ENCODE measurements around the gene TMEM250. TPM values are rescaled to one million over a fixed set of nuclear protein-coding genes. Genes with fewer than 3 reads are reported as not detected.
"Not testable (repeated sequence)": the region's sequence is repeated elsewhere in the genome, so short reads cannot be mapped to it uniquely, and the experiment has no call there.

The TMEM250 gene
- total RNA-seq, 1 experiment from 2014 or later, result 37.5 TPM

- CTCF ChIA-PET, result no interaction called here
- no peaks in the 10 kb centered on the region for H3K9me3 ChIP-seq (ENCODE audit: control insufficient read depth in 1 of 2, insufficient read depth in 1 of 2, low read depth in 1 of 2, low read length in 2 of 2)
- no peak overlapping the region for H3K4me2 ChIP-seq (ENCODE audit: low read length)
- no peaks in the 10 kb centered on the region for H3K9me2 ChIP-seq (ENCODE audit: insufficient read depth)
- H3K27me3 ChIP-seq (ENCODE audit: insufficient read depth, low read length), result no peaks in the 10 kb centered on the region
- no peak overlapping the region for H2AFZ ChIP-seq (ENCODE audit: low read depth, low read length, poor library complexity, severe bottlenecking)
- ATAC-seq (no peak), DNase-seq (ENCODE audit: low read depth, low spot score) (no peak)
- H3K79me2 ChIP-seq (ENCODE audit: insufficient read depth, low read length), result no peaks in the 10 kb centered on the region
- TF ChIP-seq ATF3 (IDR thresholded peaks at IDR 0.05), result no peak
- no peak for TF ChIP-seq EZH2phosphoT487 (IDR thresholded peaks at IDR 0.05; ENCODE audit: borderline replicate concordance)
- no peak for TF ChIP-seq CEBPB (IDR thresholded peaks at IDR 0.05; ENCODE audit: low read depth)
- no peak for TF ChIP-seq MAX (IDR thresholded peaks at IDR 0.05)
- no peak for TF ChIP-seq ZNF274 (IDR thresholded peaks at IDR 0.05; ENCODE audit: low read depth, low read length)
- TF ChIP-seq YY1 (IDR thresholded peaks at IDR 0.05; ENCODE audit: extremely low read depth, insufficient replicate concordance, low read depth, low read length), result no peak
- no peak for TF ChIP-seq EGR1 (IDR thresholded peaks at IDR 0.05; ENCODE audit: low read depth)
- no peak for TF ChIP-seq ZFX (IDR thresholded peaks at IDR 0.05)
- TF ChIP-seq SRF (IDR thresholded peaks at IDR 0.05; ENCODE audit: low read depth), result no peak
- TF ChIP-seq ELF1 (IDR thresholded peaks at IDR 0.05; ENCODE audit: borderline replicate concordance, low read depth), result no peak
- no peak for TF ChIP-seq FOSL1 (IDR thresholded peaks at IDR 0.05; ENCODE audit: low read depth)
- H3K36me3 ChIP-seq (ENCODE audit: control insufficient read depth in 1 of 2, insufficient read depth in 2 of 2, low read length in 2 of 2), result no peaks in the 10 kb centered on the region
- H3K27ac ChIP-seq (ENCODE audit: low read depth, low read length), result no peak overlapping the region
- no peak overlapping the region for H3K9ac ChIP-seq (ENCODE audit: low read length)
- no peaks in the 10 kb centered on the region for H4K20me1 ChIP-seq (ENCODE audit: insufficient read depth)
- RAD21 ChIA-PET (ENCODE audit: low non-redundant PET in 1 of 2, low total read pairs in 2 of 2, uncharacterized antibody in 2 of 2, unreplicated experiment in 2 of 2), result no interaction called here
- H3K4me1 ChIP-seq (ENCODE audit: control insufficient read depth in 1 of 2, insufficient read depth in 2 of 2, low read length in 2 of 2), result no peaks in the 10 kb centered on the region; a peak in 1 of 4 replicates
- no peak overlapping the region for H3K4me3 ChIP-seq (replicated peaks in 1 of 2; ENCODE audit: low read depth in 1 of 2, low read length in 2 of 2)
- intact Hi-C loops (cut with micrococcal nuclease), result no loop called here
- BruUV-seq (replicated peaks), result no TSS peak
- POLR2A ChIA-PET, result no interaction called here
Measured at GRCh38 chr9:136151214-136151804, 32.6 kb upstream of the TMEM250 start.

GRCh38 chr9:136150664-136151213, 32.1 kb upstream of the TMEM250 start:
- intact Hi-C loops (cut with micrococcal nuclease); H3K4me3 ChIP-seq (replicated peaks in 1 of 2; ENCODE audit: low read depth in 1 of 2, low read length in 2 of 2); H3K4me2 ChIP-seq (ENCODE audit: low read length); RAD21 ChIA-PET (ENCODE audit: low non-redundant PET in 1 of 2, low total read pairs in 2 of 2, uncharacterized antibody in 2 of 2, unreplicated experiment in 2 of 2); CTCF ChIA-PET; H3K27ac ChIP-seq (ENCODE audit: low read depth, low read length); H3K9me3 ChIP-seq (ENCODE audit: control insufficient read depth in 1 of 2, insufficient read depth in 1 of 2, low read depth in 1 of 2, low read length in 2 of 2); H3K79me2 ChIP-seq (ENCODE audit: insufficient read depth, low read length); H3K9ac ChIP-seq (ENCODE audit: low read length); H3K9me2 ChIP-seq (ENCODE audit: insufficient read depth); H3K4me1 ChIP-seq (ENCODE audit: control insufficient read depth in 1 of 2, insufficient read depth in 2 of 2, low read length in 2 of 2); POLR2A ChIA-PET; BruUV-seq (replicated peaks); H2AFZ ChIP-seq (ENCODE audit: low read depth, low read length, poor library complexity, severe bottlenecking); H3K27me3 ChIP-seq (ENCODE audit: insufficient read depth, low read length); ATAC-seq; DNase-seq (ENCODE audit: low read depth, low spot score); H3K36me3 ChIP-seq (ENCODE audit: control insufficient read depth in 1 of 2, insufficient read depth in 2 of 2, low read length in 2 of 2); H4K20me1 ChIP-seq (ENCODE audit: insufficient read depth): not testable (repeated sequence)
